Lower lobe of right lung (tissue), 2 donors: ENCODE data around the gene IQSEC3. TPM values are rescaled to one million over a fixed set of nuclear protein-coding genes. Genes with fewer than 3 reads are reported as not detected.
A peak's percentile ranks its signal among the peaks of the same experiment; 100 is the strongest.

Source experiments
- ATAC-seq, 2 donors: fragments of 200-7000 bp; cut with Tn5 transposase; one replicate each; pipeline ENCODE4 v1.9.1; 2020 to 2022; ENCODE audit warnings: mild to moderate bottlenecking in 2 of 2, moderate library complexity in 2 of 2
- DNase-seq: peaks from one replicate; pipeline ENCODE4 v3.0.0-alpha.2; 2020
- H3K27ac ChIP-seq: fragments of 200-600 bp; one replicate; pipeline ENCODE4 v1.8.0; 2022
- H3K27me3 ChIP-seq: fragments of 200-600 bp; one replicate; pipeline ENCODE4 v1.8.0; 2022; ENCODE audit warnings: low read depth
- H3K36me3 ChIP-seq: fragments of 200-600 bp; one replicate; pipeline ENCODE4 v1.8.0; 2022; ENCODE audit warnings: mild to moderate bottlenecking
- H3K4me1 ChIP-seq: fragments of 200-600 bp; one replicate; pipeline ENCODE4 v1.8.0; 2022
- H3K4me3 ChIP-seq: fragments of 200-600 bp; one replicate; pipeline ENCODE4 v1.8.0; 2022; ENCODE audit warnings: mild to moderate bottlenecking
- H3K9me3 ChIP-seq: fragments of 200-600 bp; one replicate; pipeline ENCODE4 v1.8.0; 2022
- CTCF ChIP-seq: fragments of 200-600 bp; IDR thresholded peaks from one replicate; pipeline ENCODE4 v1.8.0; 2022; ENCODE audit warnings: antibody characterized with exemption, mild to moderate bottlenecking
- intact Hi-C: fragments of 100-400 bp; cut with DNase I; formaldehyde crosslinking; loops from one replicate; pipeline ENCODE4 v1.11.0; 2022
- total RNA-seq: library from RNA; stranded (reverse); fragmentation: NEBNext Ultra II Directional; extraction: Animal tissue kit (Norgen Biotek cat#: 25700); gene quantifications from one replicate; pipeline ENCODE4 v1.2.1, GENCODE V29; 2021
- donor health status: DM: no; HTN: yes; CAD: no; lungs with severe emphysema.

IQSEC3 gene
- total RNA-seq, 1 donor from 2014 or later, result 10.7 TPM

GRCh38 chr12:138171-138897, 71.8 kb downstream of the IQSEC3 start:
- H3K27ac ChIP-seq, result peak overlapping the region; percentile 58
- intact Hi-C loops, result no loop called here
- H3K4me1 ChIP-seq, result no peaks in the 10 kb centered on the region
- DNase-seq (no peak), ATAC-seq (peak in 1 of 2 donors; percentile 2)
- H3K4me3 ChIP-seq, result peak overlapping the region; percentile 44
- H3K27me3 ChIP-seq, result peaks cover 23% of the 10 kb centered on the region
- no peaks in the 10 kb centered on the region for H3K9me3 ChIP-seq
- TF ChIP-seq CTCF, result no peak
- H3K36me3 ChIP-seq, result no peaks in the 10 kb centered on the region

GRCh38 chr12:138898-139534, 72.4 kb downstream of the IQSEC3 start:
- peak overlapping the region; percentile 44 for H3K4me3 ChIP-seq
- no peaks in the 10 kb centered on the region for H3K36me3 ChIP-seq
- H3K27ac ChIP-seq, result peak overlapping the region; percentile 58
- DNase-seq (peak; percentile 67), ATAC-seq (peak; percentile 39 to 59)
- intact Hi-C loops, result no loop called here
- H3K4me1 ChIP-seq, result no peaks in the 10 kb centered on the region
- no peak for TF ChIP-seq CTCF
- H3K27me3 ChIP-seq, result peaks cover 23% of the 10 kb centered on the region
- H3K9me3 ChIP-seq, result no peaks in the 10 kb centered on the region

GRCh38 chr12:139585-139984, 73.0 kb downstream of the IQSEC3 start:
- intact Hi-C loops, result no loop called here
- H3K36me3 ChIP-seq, result no peaks in the 10 kb centered on the region
- no peaks in the 10 kb centered on the region for H3K4me1 ChIP-seq
- no peak for ATAC-seq
- peaks cover 23% of the 10 kb centered on the region for H3K27me3 ChIP-seq
- H3K27ac ChIP-seq, result peak overlapping the region; percentile 58
- peak; percentile 34 for DNase-seq
- no peak for TF ChIP-seq CTCF
- H3K4me3 ChIP-seq, result peak overlapping the region; percentile 44
- H3K9me3 ChIP-seq, result no peaks in the 10 kb centered on the region

DNA sequence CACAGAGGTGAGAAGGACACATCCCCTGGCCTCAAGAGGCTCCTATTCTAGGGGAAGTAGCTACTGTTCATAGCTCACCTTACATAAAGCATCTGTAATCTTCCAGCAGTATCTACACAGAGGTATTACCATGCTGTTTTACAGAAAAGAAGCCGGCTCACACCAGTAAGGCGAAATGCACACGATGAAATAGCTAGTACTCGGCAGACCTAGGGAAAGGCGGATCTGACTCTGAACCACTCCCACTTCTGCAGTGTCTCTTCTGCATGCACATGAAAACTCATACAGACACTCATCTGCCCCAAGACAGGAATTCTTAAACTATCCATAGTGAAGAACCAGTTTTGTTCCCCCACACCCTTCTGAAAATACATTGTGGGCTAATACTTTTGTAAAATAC, 73.6 kb downstream of the IQSEC3 start:
- no peak for DNase-seq
- H3K9me3 ChIP-seq, result no peaks in the 10 kb centered on the region
- no peak for TF ChIP-seq CTCF
- H3K36me3 ChIP-seq, result no peaks in the 10 kb centered on the region
- no peak overlapping the region for H3K27ac ChIP-seq
- no peaks in the 10 kb centered on the region for H3K4me1 ChIP-seq
- peaks cover 23% of the 10 kb centered on the region for H3K27me3 ChIP-seq
- intact Hi-C loops, result no loop called here
- no peak for ATAC-seq
- peak overlapping the region; percentile 44 for H3K4me3 ChIP-seq

DNA sequence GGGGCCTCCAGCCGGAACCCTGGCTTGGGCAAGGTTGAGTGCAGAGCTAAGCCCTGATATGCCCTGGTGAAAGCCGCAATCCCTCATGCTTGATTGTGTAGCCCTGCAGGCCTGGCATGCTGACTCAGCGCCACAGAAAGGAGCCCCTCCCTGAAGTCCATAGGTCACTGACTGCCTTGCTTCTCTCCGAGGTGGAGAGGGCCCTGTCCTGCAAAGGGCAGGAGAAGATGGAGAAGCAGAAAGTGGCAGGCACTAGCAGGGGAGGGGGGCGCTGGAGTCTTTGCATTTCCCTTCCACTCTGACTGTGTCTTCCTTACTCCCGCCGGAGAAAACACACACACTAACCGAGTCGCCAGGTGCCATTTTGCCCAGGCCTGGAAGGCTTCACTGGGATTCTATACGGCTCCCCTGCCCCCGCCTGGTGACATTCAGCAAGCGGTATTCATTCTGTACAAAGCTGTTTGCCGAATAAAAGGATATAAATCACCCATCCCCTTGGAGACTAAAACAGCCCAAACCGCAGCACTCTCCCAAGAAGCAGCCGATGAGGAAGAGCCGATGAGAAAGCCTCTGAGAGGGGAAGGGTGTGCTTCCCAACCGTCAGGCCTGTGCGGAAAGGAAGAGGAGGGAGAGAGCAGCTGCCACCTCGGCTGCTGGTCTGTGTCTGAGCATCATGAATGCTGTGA, 77.5 kb downstream of the IQSEC3 start:
- DNase-seq (no peak), ATAC-seq (peak in 1 of 2 donors; percentile 54)
- H3K27ac ChIP-seq, result no peak overlapping the region

More for the DNA sequence above, 77.5 kb downstream of the IQSEC3 start:
- intact Hi-C loops, result no loop called here
- Histone ChIP-seq H3K4me3 (no peak overlapping the region), H3K27me3 (peaks cover 7% of the 10 kb centered on the region), H3K36me3 (no peaks in the 10 kb centered on the region), H3K4me1 (no peaks in the 10 kb centered on the region), H3K9me3 (no peaks in the 10 kb centered on the region)
- no peak for TF ChIP-seq CTCF
